Effector memory CD8-positive, alpha-beta T cell (primary cell): ENCODE data around the gene DNAJA4.
"Not testable (repeated sequence)": the region's sequence is repeated elsewhere in the genome, so short reads cannot be mapped to it uniquely, and the experiment has no call there.

ENCODE experiments used
- ATAC-seq: fragments of 150-1000 bp; cut with Tn5 transposase; replicated peaks from 2 replicates; pipeline ENCODE4 v1.10.0; 2021; ENCODE audit warnings: mild to moderate bottlenecking, moderate library complexity
- DNase-seq, 3 experiments: peaks; one replicate each; pipeline ENCODE4 v3.0.0; 2021
- H3K27ac Mint-ChIP-seq, 2 donors: one replicate each; pipeline ENCODE4 v1.8.0; 2022; ENCODE audit warnings: mild to moderate bottlenecking in 2 of 2, mixed read lengths in 2 of 2, moderate library complexity in 2 of 2
- H3K27me3 Mint-ChIP-seq, 2 donors: one replicate each; pipeline ENCODE4 v1.8.0; 2022; ENCODE audit warnings: mixed read lengths in 2 of 2
- H3K36me3 Mint-ChIP-seq: one replicate; pipeline ENCODE4 v1.8.0; 2022; ENCODE audit warnings: mild to moderate bottlenecking, moderate library complexity, mixed read lengths; ENCODE audit not compliant: insufficient read depth
- H3K4me1 Mint-ChIP-seq, 2 donors: one replicate each; pipeline ENCODE4 v1.8.0; 2022; ENCODE audit warnings: low read depth in 2 of 2, mixed read lengths in 2 of 2
- H3K4me3 Mint-ChIP-seq, 2 donors: one replicate each; pipeline ENCODE4 v1.8.0; 2022; ENCODE audit warnings: mild to moderate bottlenecking in 2 of 2, mixed read lengths in 2 of 2, moderate library complexity in 2 of 2
- H3K9me3 Mint-ChIP-seq, 2 donors: one replicate each; pipeline ENCODE4 v1.8.0; 2022; ENCODE audit warnings: mixed read lengths in 2 of 2

DNAJA4 gene

DNA sequence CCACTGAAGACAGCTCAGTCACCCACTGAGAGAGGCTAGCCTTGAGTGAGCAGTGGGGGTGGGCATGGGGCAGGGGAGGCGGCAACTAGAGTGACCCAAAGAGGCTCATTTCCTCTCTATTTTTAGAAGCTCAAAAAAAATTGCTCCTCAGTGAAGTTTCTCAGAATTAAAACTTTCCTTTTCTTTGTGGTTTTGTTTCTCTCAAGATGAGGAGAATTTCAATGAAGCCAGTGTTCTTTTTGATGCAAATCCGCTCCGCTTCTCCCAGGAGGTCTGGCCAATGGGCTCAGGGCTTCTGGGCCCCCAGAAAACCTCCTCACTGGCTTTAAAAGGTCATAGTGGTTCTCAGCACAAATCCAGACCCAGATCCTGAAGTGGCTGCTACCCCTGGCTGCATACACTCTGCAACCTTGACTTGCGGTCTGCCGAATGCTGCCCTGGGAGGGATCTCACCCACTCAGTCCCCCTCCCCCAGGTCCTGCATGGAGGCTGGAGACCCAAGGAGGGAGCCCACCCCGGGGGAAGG, 29.8 kb upstream of the DNAJA4 start, which contains the start of gene ACSBG1:
ACSBG1 (minus strand) TSS at position 51 of the 526 bp plus-strand sequence. CDS start 64 bp downstream, outside the sequence.
- Mint-ChIP-seq H3K36me3 (no peaks in the 10 kb centered on the region), H3K4me1 (no peaks in the 10 kb centered on the region), H3K4me3 (no peak within 1 kb of the TSS), H3K27ac (no peak within 1 kb of the TSS), H3K9me3 (no peaks in the 10 kb centered on the region), H3K27me3 (peaks cover 14 to 38% of the 10 kb centered on the region in 2 donors)
- DNase-seq (no peak), ATAC-seq (no peak)

- Mint-ChIP-seq H3K27ac (no peak overlapping the region), H3K4me3 (no peak overlapping the region), H3K27me3 (peaks cover 14 to 38% of the 10 kb centered on the region in 2 donors), H3K4me1 (peaks cover 0 to 3% of the 10 kb centered on the region in 2 donors), H3K36me3 (no peaks in the 10 kb centered on the region), H3K9me3 (no peaks in the 10 kb centered on the region)
- ATAC-seq (no peak), DNase-seq (no peak)
Measured at GRCh38 chr15:78236491-78236890, 27.9 kb upstream of the DNAJA4 start.

- no peak for ATAC-seq
- Mint-ChIP-seq H3K27me3 (peaks cover 14 to 38% of the 10 kb centered on the region in 2 donors), H3K27ac (no peak overlapping the region), H3K4me1 (peaks cover 0 to 3% of the 10 kb centered on the region in 2 donors), H3K36me3 (no peaks in the 10 kb centered on the region), H3K4me3 (no peak overlapping the region), H3K9me3 (no peaks in the 10 kb centered on the region)
- DNase-seq: no peak
Measured at GRCh38 chr15:78237146-78237545, 27.2 kb upstream of the DNAJA4 start.

DNA sequence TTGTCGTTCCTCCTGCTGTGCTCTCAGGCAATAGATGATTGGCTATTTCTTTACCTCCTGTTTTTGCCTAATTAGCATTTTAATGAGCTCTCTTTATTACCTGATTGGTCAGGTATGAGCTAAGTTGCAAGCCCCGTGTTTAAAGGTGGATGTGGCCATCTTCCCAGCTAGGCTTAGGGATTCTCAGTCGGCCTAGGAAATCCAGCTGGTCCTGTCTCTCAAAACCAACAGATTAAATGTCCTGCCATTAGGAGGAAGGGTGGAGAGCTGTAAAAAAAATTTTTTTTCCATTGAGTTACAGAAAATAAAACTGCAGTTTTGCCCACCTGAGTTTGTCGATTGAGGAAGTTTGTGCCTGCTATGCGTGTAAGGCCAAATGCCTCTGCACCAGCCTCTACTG, 24.6 kb upstream of the DNAJA4 start:
- ATAC-seq (no peak), DNase-seq (no peak)
- no peak overlapping the region for H3K27ac Mint-ChIP-seq
- no peaks in the 10 kb centered on the region for H3K36me3 Mint-ChIP-seq
- no peak overlapping the region for H3K4me3 Mint-ChIP-seq
- H3K4me1 Mint-ChIP-seq: peaks cover 0 to 3% of the 10 kb centered on the region in 2 donors
- H3K27me3 Mint-ChIP-seq: peaks cover 2 to 20% of the 10 kb centered on the region in 2 donors
- H3K9me3 Mint-ChIP-seq: no peaks in the 10 kb centered on the region

DNA sequence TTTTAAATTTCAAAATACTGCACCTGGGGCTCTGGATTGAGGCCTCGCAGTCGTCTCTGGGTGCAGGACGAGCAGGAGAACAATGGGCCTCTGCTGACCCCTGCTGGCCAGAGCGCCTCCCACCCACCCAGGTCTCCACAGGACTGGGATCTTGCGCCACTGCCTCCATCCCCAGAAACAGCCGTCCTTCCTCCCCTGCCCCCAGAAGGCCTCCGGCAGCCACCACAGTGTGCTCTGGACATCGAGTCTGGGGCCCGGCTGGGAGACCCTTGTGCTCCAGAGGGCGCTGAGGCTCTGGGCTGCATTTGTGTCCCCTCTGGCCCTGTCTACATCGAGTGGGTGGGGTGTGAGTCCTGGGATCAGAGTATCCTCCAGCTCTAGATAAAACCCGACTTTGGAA, 23.3 kb upstream of the DNAJA4 start:
- peaks cover 0 to 8% of the 10 kb centered on the region in 2 donors for H3K27me3 Mint-ChIP-seq
- H3K4me1 Mint-ChIP-seq: peaks cover 0 to 3% of the 10 kb centered on the region in 2 donors
- no peak overlapping the region for H3K4me3 Mint-ChIP-seq
- no peaks in the 10 kb centered on the region for H3K9me3 Mint-ChIP-seq
- peak; percentile 99 for ATAC-seq
- no peaks in the 10 kb centered on the region for H3K36me3 Mint-ChIP-seq
- no peak overlapping the region for H3K27ac Mint-ChIP-seq
- peak; percentile 76 to 82 (median 78) for DNase-seq

DNA sequence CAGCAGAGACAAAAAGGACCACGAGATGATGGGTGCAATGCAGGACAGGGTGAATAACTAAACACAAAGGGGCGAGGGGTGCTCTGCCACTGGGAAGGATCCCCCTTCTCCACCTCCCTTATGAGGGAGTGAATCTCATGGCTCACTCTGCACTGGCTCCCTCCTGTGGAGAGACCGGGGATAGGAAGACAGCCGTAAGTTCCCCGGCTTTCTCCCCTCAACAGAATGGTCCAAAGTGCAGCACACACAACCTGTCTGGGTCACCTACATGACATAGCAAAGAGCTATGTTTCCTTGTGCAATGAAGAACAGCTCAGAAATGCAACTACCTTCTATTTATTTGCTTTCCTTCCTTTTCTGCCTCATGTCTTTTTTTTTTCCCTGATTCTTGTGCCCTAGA, 22.2 kb upstream of the DNAJA4 start:
- H3K36me3 Mint-ChIP-seq: no peaks in the 10 kb centered on the region
- DNase-seq (peak in 1 of 3 experiments; percentile 15), ATAC-seq (no peak)
- no peak overlapping the region for H3K4me3 Mint-ChIP-seq
- no peaks in the 10 kb centered on the region for H3K27me3 Mint-ChIP-seq
- H3K27ac Mint-ChIP-seq: no peak overlapping the region
- peaks cover 0 to 3% of the 10 kb centered on the region in 2 donors for H3K4me1 Mint-ChIP-seq
- no peaks in the 10 kb centered on the region for H3K9me3 Mint-ChIP-seq

- no peak overlapping the region for H3K27ac Mint-ChIP-seq
- no peak for ATAC-seq
- no peaks in the 10 kb centered on the region for H3K36me3 Mint-ChIP-seq
- H3K4me3 Mint-ChIP-seq: no peak overlapping the region
- peaks cover 0 to 3% of the 10 kb centered on the region in 2 donors for H3K4me1 Mint-ChIP-seq
- no peaks in the 10 kb centered on the region for H3K27me3 Mint-ChIP-seq
- no peak for DNase-seq
- no peaks in the 10 kb centered on the region for H3K9me3 Mint-ChIP-seq
Measured at GRCh38 chr15:78243058-78243457, 21.3 kb upstream of the DNAJA4 start.

DNA sequence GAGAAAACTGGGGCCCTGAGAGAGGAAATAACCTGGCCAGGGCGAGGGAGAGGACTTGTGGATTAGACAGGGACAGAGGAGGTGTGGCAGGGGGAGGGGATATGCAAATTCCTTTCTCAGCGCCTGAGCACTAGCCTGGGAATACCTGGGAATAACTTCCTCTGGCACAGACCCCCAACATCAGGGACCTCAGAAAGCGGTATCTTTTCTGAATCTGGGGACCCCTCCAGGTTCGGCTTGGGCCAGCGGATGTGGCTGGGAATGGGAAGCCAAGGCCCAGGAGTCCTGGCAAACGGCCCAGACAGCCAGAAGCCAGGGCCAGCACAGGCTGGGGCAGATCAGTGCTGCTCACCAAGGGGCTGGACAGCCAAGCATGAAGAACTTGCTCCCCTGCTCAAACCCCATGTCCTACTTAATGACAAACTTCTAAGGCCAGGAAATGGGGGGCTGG, 20.8 kb upstream of the DNAJA4 start:
- Mint-ChIP-seq H3K27me3 (no peaks in the 10 kb centered on the region), H3K36me3 (no peaks in the 10 kb centered on the region), H3K9me3 (no peaks in the 10 kb centered on the region), H3K4me1 (peaks cover 0 to 3% of the 10 kb centered on the region in 2 donors), H3K4me3 (no peak overlapping the region), H3K27ac (no peak overlapping the region)
- no peak for ATAC-seq
- DNase-seq: no peak

DNA sequence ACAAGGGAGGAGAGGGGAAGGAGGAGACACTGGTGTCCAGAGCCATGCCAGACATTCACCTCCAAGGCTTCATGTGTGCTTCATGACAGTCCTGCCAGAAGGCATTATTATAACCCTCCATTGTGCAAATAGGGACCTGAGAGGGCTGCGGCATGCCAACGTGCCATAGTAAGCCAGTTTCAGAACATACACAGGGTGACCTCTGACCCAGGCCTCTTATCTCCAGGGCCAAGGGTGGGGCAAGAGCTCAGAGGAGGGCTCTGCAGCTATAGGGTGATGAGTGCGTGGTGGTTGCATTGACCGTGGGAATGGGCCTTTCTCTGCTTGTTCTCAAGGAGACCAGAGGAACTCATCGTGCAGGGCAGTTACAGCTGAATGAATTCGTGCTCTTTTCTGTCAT, 20.3 kb upstream of the DNAJA4 start:
- DNase-seq (no peak), ATAC-seq (no peak)
- Mint-ChIP-seq H3K36me3 (no peaks in the 10 kb centered on the region), H3K4me3 (no peak overlapping the region), H3K9me3 (no peaks in the 10 kb centered on the region), H3K4me1 (peaks cover 0 to 3% of the 10 kb centered on the region in 2 donors), H3K27me3 (no peaks in the 10 kb centered on the region), H3K27ac (no peak overlapping the region)

DNA sequence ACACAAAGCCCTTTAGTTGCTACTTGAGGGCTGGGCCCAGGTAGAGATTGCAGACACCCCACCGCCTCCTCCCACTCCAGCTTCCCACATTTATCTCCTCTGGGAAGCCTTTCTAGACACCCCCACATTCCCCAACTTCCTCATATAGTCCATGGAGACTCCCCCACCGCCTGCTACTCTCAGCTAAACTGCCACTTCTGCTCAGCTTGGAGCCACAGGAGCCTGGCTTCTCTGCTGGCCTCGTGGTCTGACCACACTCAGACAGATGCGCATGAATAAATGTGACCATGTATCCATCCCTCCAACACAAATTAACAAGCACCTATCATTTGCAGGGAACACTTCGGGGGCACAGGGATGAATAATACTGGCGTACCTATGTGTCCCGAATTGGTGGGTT, 19.5 kb upstream of the DNAJA4 start:
- H3K27me3 Mint-ChIP-seq: no peaks in the 10 kb centered on the region
- H3K9me3 Mint-ChIP-seq: no peaks in the 10 kb centered on the region
- H3K27ac Mint-ChIP-seq: no peak overlapping the region
- no peak overlapping the region for H3K4me3 Mint-ChIP-seq
- H3K36me3 Mint-ChIP-seq: no peaks in the 10 kb centered on the region
- peaks cover 0 to 3% of the 10 kb centered on the region in 2 donors for H3K4me1 Mint-ChIP-seq
- no peak for ATAC-seq
- DNase-seq: no peak

DNA sequence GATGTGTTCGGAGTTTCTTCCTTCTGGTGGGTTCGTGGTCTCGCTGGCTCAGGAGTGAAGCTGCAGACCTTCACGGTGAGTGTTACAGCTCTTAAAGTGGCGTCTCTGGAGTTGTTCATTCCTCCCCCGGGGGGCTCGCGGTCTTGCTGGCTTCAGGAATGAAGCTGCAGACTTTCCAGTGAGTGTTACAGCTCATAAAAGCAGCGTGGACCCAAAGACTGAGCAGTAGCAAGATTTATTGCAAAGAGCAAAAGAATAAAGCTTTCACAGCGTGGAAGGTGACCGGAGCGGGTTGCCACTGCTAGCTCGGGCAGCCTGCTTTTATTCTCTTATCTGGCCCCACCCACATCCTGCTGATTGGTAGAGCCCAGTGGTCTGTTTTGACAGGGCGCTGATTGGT, 19.0 kb upstream of the DNAJA4 start:
- not testable (repeated sequence) for ATAC-seq, H3K36me3 Mint-ChIP-seq, H3K4me3 Mint-ChIP-seq, H3K27me3 Mint-ChIP-seq, H3K27ac Mint-ChIP-seq, H3K4me1 Mint-ChIP-seq, H3K9me3 Mint-ChIP-seq, DNase-seq

- not testable (repeated sequence) for H3K27ac Mint-ChIP-seq, H3K4me3 Mint-ChIP-seq, H3K9me3 Mint-ChIP-seq, H3K36me3 Mint-ChIP-seq, DNase-seq, H3K4me1 Mint-ChIP-seq, H3K27me3 Mint-ChIP-seq, ATAC-seq
Measured at GRCh38 chr15:78245976-78246620, 18.3 kb upstream of the DNAJA4 start.

DNA sequence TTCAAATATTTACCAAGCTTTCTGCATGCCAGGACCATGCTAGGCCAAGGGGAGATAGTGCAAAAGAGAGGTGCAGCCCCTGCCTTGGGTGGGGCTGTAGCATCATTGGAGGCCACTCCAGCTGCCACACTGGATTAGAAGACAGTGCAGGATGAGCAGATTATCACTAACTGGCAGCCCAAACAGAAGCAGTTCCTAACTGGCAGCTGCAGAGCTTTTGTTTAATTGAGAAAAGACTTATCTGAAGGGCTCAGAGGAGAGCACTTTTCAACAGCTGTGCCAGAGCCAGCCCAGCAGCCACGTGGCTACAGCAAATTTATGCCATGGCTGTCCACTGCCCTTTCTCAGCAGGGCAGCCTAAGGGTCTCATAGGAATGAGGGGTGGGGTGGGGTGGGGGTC, 16.5 kb upstream of the DNAJA4 start:
- H3K27me3 Mint-ChIP-seq: no peaks in the 10 kb centered on the region
- no peak overlapping the region for H3K4me3 Mint-ChIP-seq
- no peaks in the 10 kb centered on the region for H3K36me3 Mint-ChIP-seq
- ATAC-seq (no peak), DNase-seq (no peak)
- H3K27ac Mint-ChIP-seq: no peak overlapping the region
- no peaks in the 10 kb centered on the region for H3K9me3 Mint-ChIP-seq
- H3K4me1 Mint-ChIP-seq: no peaks in the 10 kb centered on the region

GRCh38 chr15:78249131-78249530, 15.2 kb upstream of the DNAJA4 start:
- H3K36me3 Mint-ChIP-seq: no peaks in the 10 kb centered on the region
- no peak for ATAC-seq

More at GRCh38 chr15:78249131-78249530, 15.2 kb upstream of the DNAJA4 start:
- DNase-seq: no peak
- H3K4me3 Mint-ChIP-seq: no peak overlapping the region
- H3K27me3 Mint-ChIP-seq: no peaks in the 10 kb centered on the region
- H3K9me3 Mint-ChIP-seq: no peaks in the 10 kb centered on the region
- H3K27ac Mint-ChIP-seq: no peak overlapping the region
- H3K4me1 Mint-ChIP-seq: no peaks in the 10 kb centered on the region
